Measurements from ENCODE around the gene ZNF844.

GRCh38 chr19:12055784-12056183, 8.7 kb upstream of the ZNF844 start:
- TF ChIP-seq CTCF (IDR thresholded peaks at IDR 0.05) (no peak), POLR2A (IDR thresholded peaks at IDR 0.05) (no peak)

Measured in esophagus squamous epithelium (tissue), 4 donors.